Naive thymus-derived CD4-positive, alpha-beta T cell (primary cell): ENCODE data around the gene SOCS3. TPM values are rescaled to one million over a fixed set of nuclear protein-coding genes. Genes with fewer than 3 reads are reported as not detected.

Experiments used
- ATAC-seq: fragments of 150-1000 bp; cut with Tn5 transposase; 2 replicates; pipeline ENCODE4 v1.10.0; 2021; ENCODE audit warnings: mild to moderate bottlenecking, moderate library complexity
- CTCF ChIA-PET: fragments of 350-600 bp; sonication (Branson Sonifier 250); formaldehyde crosslinking; loops from one replicate; lab custom pipeline; 2021; ENCODE audit warnings: antibody characterized with exemption; lab: Charles Lee
- POLR2A ChIA-PET: fragments of 350-600 bp; sonication (Branson Sonifier 250); formaldehyde crosslinking; loops from one replicate; lab custom pipeline; 2021; ENCODE audit warnings: antibody characterized with exemption, inconsistent platforms; lab: Charles Lee
- DNase-seq, 9 donors: peaks; one replicate each; pipeline versions ENCODE4 v3.0.0 to v3.0.0-alpha.2; 2020 to 2022; ENCODE audit warnings: mixed read lengths in 1 of 9
- H3K27ac ChIP-seq: one replicate; pipeline ENCODE4 v1.7.0; 2013; ENCODE audit warnings: mild to moderate bottlenecking, low read depth, low read length, moderate library complexity
- H3K27me3 ChIP-seq, 2 donors: one replicate each; pipeline ENCODE4 v1.7.0; 2013; ENCODE audit warnings: low read length in 2 of 2, mild to moderate bottlenecking in 2 of 2, moderate library complexity in 2 of 2; ENCODE audit not compliant: control insufficient read depth in 2 of 2, insufficient read depth in 2 of 2
- H3K36me3 ChIP-seq, 3 experiments: 1 replicate in 2 of 3; 2 replicates in 1 of 3; pipeline ENCODE4 v1.7.0; 2013; ENCODE audit warnings: low read length in 3 of 3, mild to moderate bottlenecking in 3 of 3, moderate library complexity in 1 of 3; ENCODE audit not compliant: insufficient read depth in 3 of 3, control insufficient read depth in 2 of 3
- H3K4me1 ChIP-seq, 2 donors: one replicate each; pipeline ENCODE4 v1.7.0; 2013; ENCODE audit warnings: low read length in 2 of 2, mild to moderate bottlenecking in 2 of 2, moderate library complexity in 1 of 2; ENCODE audit not compliant: control insufficient read depth in 2 of 2, insufficient read depth in 2 of 2
- H3K4me3 ChIP-seq: 2 replicates; pipeline ENCODE4 v1.7.0; 2013; ENCODE audit warnings: mild to moderate bottlenecking, low read length
- H3K9me3 ChIP-seq, 3 experiments: 1 replicate in 2 of 3; 2 replicates in 1 of 3; pipeline ENCODE4 v1.7.0; 2013; ENCODE audit warnings: low read length in 3 of 3; ENCODE audit not compliant: control insufficient read depth in 2 of 3
- H3K27ac Mint-ChIP-seq, 9 donors: one replicate each; pipeline ENCODE4 v1.8.0; 2020 to 2022; ENCODE audit warnings: mixed read lengths in 9 of 9, mild to moderate bottlenecking in 8 of 9, moderate library complexity in 5 of 9, inconsistent platforms in 2 of 9
- H3K27me3 Mint-ChIP-seq, 5 donors: one replicate each; pipeline ENCODE4 v1.8.0; 2021 to 2022; ENCODE audit warnings: mixed read lengths in 5 of 5, mild to moderate bottlenecking in 1 of 5
- H3K36me3 Mint-ChIP-seq, 5 donors: one replicate each; pipeline ENCODE4 v1.8.0; 2020 to 2022; ENCODE audit warnings: mixed read lengths in 5 of 5, mild to moderate bottlenecking in 3 of 5, inconsistent platforms in 1 of 5
- H3K4me1 Mint-ChIP-seq, 7 donors: one replicate each; pipeline ENCODE4 v1.8.0; 2020 to 2022; ENCODE audit warnings: mixed read lengths in 7 of 7, mild to moderate bottlenecking in 3 of 7, inconsistent platforms in 1 of 7
- H3K4me3 Mint-ChIP-seq, 10 donors: one replicate each; pipeline ENCODE4 v1.8.0; 2020 to 2022; ENCODE audit warnings: mild to moderate bottlenecking in 10 of 10, mixed read lengths in 10 of 10, moderate library complexity in 6 of 10, inconsistent platforms in 2 of 10
- H3K9me3 Mint-ChIP-seq, 11 donors: one replicate each; pipeline ENCODE4 v1.8.0; 2020 to 2022; ENCODE audit warnings: mixed read lengths in 11 of 11, mild to moderate bottlenecking in 4 of 11, inconsistent platforms in 1 of 11, moderate library complexity in 1 of 11
- intact Hi-C, 2 donors: fragments of 100-400 bp; cut with micrococcal nuclease; formaldehyde crosslinking; loops; one replicate each; pipeline ENCODE4 v1.15.1; 2023
- polyA plus RNA-seq, 2 donors: library from polyadenylated mRNA; unstranded; fragments of 300-500 nt; fragmentation: Illumina TruSeq; gene quantifications; one replicate each; pipeline ENCODE4 v1.2.3, GENCODE V29; 2021
- total RNA-seq, 6 experiments: library from RNA in 5 of 6; stranded (reverse) in 5 of 6; gene quantifications; 1 replicate in 5 of 6; 2 replicates in 1 of 6; pipeline ENCODE4 v1.2.3 and lab custom pipeline; 2021 to 2026

The SOCS3 gene, protein sequence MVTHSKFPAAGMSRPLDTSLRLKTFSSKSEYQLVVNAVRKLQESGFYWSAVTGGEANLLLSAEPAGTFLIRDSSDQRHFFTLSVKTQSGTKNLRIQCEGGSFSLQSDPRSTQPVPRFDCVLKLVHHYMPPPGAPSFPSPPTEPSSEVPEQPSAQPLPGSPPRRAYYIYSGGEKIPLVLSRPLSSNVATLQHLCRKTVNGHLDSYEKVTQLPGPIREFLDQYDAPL
- total RNA-seq (100 to 1,000 TPM in 3 of 5 experiments, 1 to 10 TPM in 2; 8.1 to 281 (median 110) TPM), polyA plus RNA-seq (100 to 1,000 TPM in 1 of 2 donors, 10 to 100 TPM in 1; 58.4 to 206 TPM), total RNA-seq (lab: John Stamatoyannopoulos, UW) (637 reads per million, percentile 98 among the genes with 10 or more reads in this experiment)

DNA sequence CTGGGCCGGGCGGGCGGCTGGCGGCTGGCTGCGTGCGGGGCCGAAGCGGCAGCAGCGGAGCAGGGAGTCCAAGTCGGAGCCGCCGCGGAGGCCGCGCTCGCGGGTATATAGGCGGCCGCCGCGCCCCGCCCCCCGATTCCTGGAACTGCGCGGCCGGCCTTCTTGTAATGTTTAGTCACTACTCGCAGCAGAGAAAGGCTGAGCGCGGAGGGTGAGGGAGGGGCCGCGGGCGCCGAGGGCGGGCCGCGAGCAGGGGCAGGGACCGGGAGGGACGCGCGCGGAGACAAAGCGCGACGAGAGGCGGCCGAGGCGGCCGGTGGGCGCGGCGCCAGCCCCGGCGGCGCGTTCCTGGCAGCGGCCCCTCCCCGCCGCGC lies at the start of gene SOCS3:
SOCS3 (minus strand) TSS at position 81 of the 374 bp plus-strand sequence. CDS start 982 bp downstream, outside the sequence.
- intact Hi-C loops = loop anchor here (1.0 to 5.0 kb wide), 15 partner anchors 17 to 417 kb away; partner anchors contain the start of genes PGS1 (in 2 of the 2), TMC8 (in 2 of the 2) and TNRC6C (in 1 of the 2)
- H3K36me3 Mint-ChIP-seq = peaks cover 0 to 33% (median 12%) of the 10 kb centered on the region in 5 donors
- Histone ChIP-seq H3K9me3 (no peaks in the 10 kb centered on the region), H3K36me3 (peaks cover 0 to 28% (median 20%) of the 10 kb centered on the region in 3 experiments), H3K4me1 (peaks cover 31 to 34% of the 10 kb centered on the region in 2 donors), H3K27me3 (no peaks in the 10 kb centered on the region), H3K4me3 (peak within 1 kb of the TSS; percentile 84), H3K27ac (peak within 1 kb of the TSS; percentile 99)
- ChIA-PET POLR2A (interaction anchor here (0.8 to 1.6 kb wide), 2 partner anchors 10 to 108 kb away, joined by 4 to 6 read pairs; no protein-coding TSS in a partner anchor), CTCF (interaction anchor here (0.7 to 2.3 kb wide), 7 partner anchors 16 to 109 kb away, joined by 3 to 10 read pairs (median 5); no protein-coding TSS in a partner anchor)
- peak within 1 kb of the TSS; percentile 81 to 99 (median 93) for H3K27ac Mint-ChIP-seq
- H3K27me3 Mint-ChIP-seq = peaks cover 0 to 2% (median 0%) of the 10 kb centered on the region in 5 donors
- no peaks in the 10 kb centered on the region for H3K9me3 Mint-ChIP-seq
- H3K4me1 Mint-ChIP-seq = peaks cover 19 to 51% (median 34%) of the 10 kb centered on the region in 7 donors
- peak within 1 kb of the TSS; percentile 84 to 93 (median 90) for H3K4me3 Mint-ChIP-seq
- DNase-seq = peak; percentile 92 to 98 (median 97)
- ATAC-seq = peak; percentile 83

- intact Hi-C loops = no loop called here
- Histone ChIP-seq H3K4me3 (no peak overlapping the region), H3K4me1 (peaks cover 19 to 25% of the 10 kb centered on the region in 2 donors), H3K9me3 (no peaks in the 10 kb centered on the region), H3K27me3 (no peaks in the 10 kb centered on the region), H3K36me3 (peaks cover 4 to 49% (median 6%) of the 10 kb centered on the region in 3 experiments), H3K27ac (no peak overlapping the region)
- H3K27ac Mint-ChIP-seq = peak overlapping the region; percentile 12 to 89 (median 73)
- CTCF ChIA-PET = no interaction called here
- DNase-seq = no peak
- POLR2A ChIA-PET = no interaction called here
- peaks cover 0 to 23% (median 0%) of the 10 kb centered on the region in 5 donors for H3K36me3 Mint-ChIP-seq
- H3K9me3 Mint-ChIP-seq = no peaks in the 10 kb centered on the region
- H3K4me1 Mint-ChIP-seq = peaks cover 38 to 85% (median 50%) of the 10 kb centered on the region in 7 donors
- peak overlapping the region in 3 of 10 donors; percentile 23 to 36 (median 36) for H3K4me3 Mint-ChIP-seq
- H3K27me3 Mint-ChIP-seq = no peaks in the 10 kb centered on the region
- no peak for ATAC-seq
Observed at GRCh38 chr17:78409191-78409928, 49.5 kb upstream of the SOCS3 start.

GRCh38 chr17:78408476-78409050 lies 48.7 kb upstream of the SOCS3 start:
- Histone ChIP-seq H3K27me3 (no peaks in the 10 kb centered on the region), H3K4me1 (peaks cover 11 to 17% of the 10 kb centered on the region in 2 donors), H3K9me3 (no peaks in the 10 kb centered on the region), H3K36me3 (peaks cover 6 to 57% (median 7%) of the 10 kb centered on the region in 3 experiments), H3K27ac (no peak overlapping the region), H3K4me3 (no peak overlapping the region)
- peaks cover 30 to 77% (median 42%) of the 10 kb centered on the region in 7 donors for H3K4me1 Mint-ChIP-seq
- H3K27me3 Mint-ChIP-seq = no peaks in the 10 kb centered on the region
- ChIA-PET CTCF (interaction anchor here (0.7 kb wide), 1 partner anchor 334 kb away, joined by 3 read pairs; no protein-coding TSS in a partner anchor), POLR2A (no interaction called here)
- H3K36me3 Mint-ChIP-seq = peaks cover 0 to 26% (median 5%) of the 10 kb centered on the region in 5 donors
- H3K9me3 Mint-ChIP-seq = no peaks in the 10 kb centered on the region
- ATAC-seq (no peak), DNase-seq (no peak)
- intact Hi-C loops = no loop called here
- peak overlapping the region; percentile 40 to 89 (median 76) for H3K27ac Mint-ChIP-seq
- no peak overlapping the region for H3K4me3 Mint-ChIP-seq

- CTCF ChIA-PET = interaction anchor here (1.0 kb wide), 1 partner anchor 14 kb away, joined by 4 read pairs; no protein-coding TSS in a partner anchor
- intact Hi-C loops = no loop called here
Observed at GRCh38 chr17:78407387-78408000, 47.6 kb upstream of the SOCS3 start.

GRCh38 chr17:78406920-78407319 lies 47.0 kb upstream of the SOCS3 start:
- ChIA-PET POLR2A (no interaction called here), CTCF (interaction anchor here (0.9 kb wide), 1 partner anchor 8 kb away, joined by 4 read pairs; no protein-coding TSS in a partner anchor)
- peak overlapping the region; percentile 20 for H3K27ac ChIP-seq
- Mint-ChIP-seq H3K36me3 (peaks cover 14 to 28% (median 17%) of the 10 kb centered on the region in 5 donors), H3K27me3 (no peaks in the 10 kb centered on the region), H3K9me3 (no peaks in the 10 kb centered on the region), H3K4me1 (peaks cover 14 to 60% (median 28%) of the 10 kb centered on the region in 7 donors), H3K27ac (peak overlapping the region in 5 of 9 donors; percentile 14 to 88 (median 40)), H3K4me3 (peak overlapping the region in 1 of 10 donors; percentile 37)
- ATAC-seq (no peak), DNase-seq (no peak)
- peaks cover 5 to 7% of the 10 kb centered on the region in 2 donors for H3K4me1 ChIP-seq
- no peak overlapping the region for H3K4me3 ChIP-seq
- peaks cover 6 to 71% (median 14%) of the 10 kb centered on the region in 3 experiments for H3K36me3 ChIP-seq
- no peaks in the 10 kb centered on the region for H3K9me3 ChIP-seq
- H3K27me3 ChIP-seq = no peaks in the 10 kb centered on the region
- intact Hi-C loops = no loop called here

More at GRCh38 chr17:78407387-78408000, 47.6 kb upstream of the SOCS3 start:
- no peaks in the 10 kb centered on the region for H3K27me3 Mint-ChIP-seq
- no peak overlapping the region for H3K4me3 Mint-ChIP-seq
- H3K27ac ChIP-seq = no peak overlapping the region
- H3K9me3 ChIP-seq = no peaks in the 10 kb centered on the region
- H3K4me1 ChIP-seq = peaks cover 6 to 7% of the 10 kb centered on the region in 2 donors
- H3K4me1 Mint-ChIP-seq = peaks cover 19 to 66% (median 33%) of the 10 kb centered on the region in 7 donors
- no peaks in the 10 kb centered on the region for H3K27me3 ChIP-seq
- no peaks in the 10 kb centered on the region for H3K9me3 Mint-ChIP-seq
- H3K36me3 Mint-ChIP-seq = peaks cover 11 to 24% (median 14%) of the 10 kb centered on the region in 5 donors
- peaks cover 6 to 68% (median 14%) of the 10 kb centered on the region in 3 experiments for H3K36me3 ChIP-seq
- no peak for DNase-seq
- POLR2A ChIA-PET = no interaction called here
- ATAC-seq = no peak
- peak overlapping the region in 7 of 9 donors; percentile 37 to 86 (median 65) for H3K27ac Mint-ChIP-seq
- no peak overlapping the region for H3K4me3 ChIP-seq
